Tongue (tissue), 2 donors: ENCODE data around the gene CACNG7. TPM values are rescaled to one million over a fixed set of nuclear protein-coding genes. Genes with fewer than 3 reads are reported as not detected.
"Not testable (repeated sequence)": the region's sequence is repeated elsewhere in the genome, so short reads cannot be mapped to it uniquely, and the experiment has no call there.

Source experiments
- DNase-seq: peaks from one replicate; pipeline ENCODE4 v3.0.0-alpha.2; 2015
- total RNA-seq: library from RNA; depleted of rRNA; stranded (reverse); fragments of >200 nt; gene quantifications from one replicate; pipeline ENCODE4 v1.2.3, GENCODE V29; 2014

Gene CACNG7
- total RNA-seq, 1 donor from 2014 or later, result not detected

- DNase-seq, result peak; percentile 31
Observed at GRCh38 chr19:53906211-53907192, 2.6 kb upstream of the CACNG7 start.

DNA sequence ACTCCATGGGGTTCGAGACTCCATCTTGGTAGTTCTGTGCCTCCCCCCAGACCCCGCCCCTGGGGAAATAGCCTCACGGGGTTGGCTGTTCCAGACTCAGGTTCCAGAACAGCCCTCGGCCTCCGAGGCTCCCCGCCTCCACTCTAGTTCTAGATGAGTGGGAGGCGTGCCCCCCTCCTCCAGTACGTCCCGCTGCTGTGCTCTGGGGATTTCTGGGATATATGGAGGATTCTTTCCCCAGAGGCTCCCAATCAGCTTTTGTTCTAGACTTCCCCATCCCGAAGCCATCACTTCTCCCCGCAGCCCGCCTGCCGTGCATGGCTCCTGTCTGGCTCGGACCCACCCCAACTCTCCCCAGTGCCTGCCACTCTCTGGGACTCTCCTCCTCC, 1.9 kb upstream of the CACNG7 start:
- no peak for DNase-seq

DNA sequence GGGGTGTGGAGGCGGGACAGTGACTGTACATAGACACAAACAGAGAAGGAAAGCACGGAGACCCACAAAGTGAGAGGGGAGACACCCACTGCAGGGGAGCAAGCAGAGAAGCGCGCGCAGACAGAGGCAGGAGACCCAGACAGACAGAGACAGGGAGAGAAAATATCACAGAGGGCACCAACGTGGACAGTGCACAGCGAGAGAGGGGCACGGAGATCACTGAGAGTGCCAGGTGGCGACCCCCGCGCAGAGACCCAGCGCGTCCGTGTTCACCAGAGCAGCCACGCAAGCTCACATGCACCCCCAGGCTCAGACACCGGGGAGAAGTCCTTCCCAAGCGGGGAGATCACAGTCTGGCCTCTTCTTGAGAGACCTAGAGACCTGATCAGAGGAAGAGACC, 1.4 kb upstream of the CACNG7 start:
- no peak for DNase-seq

DNA sequence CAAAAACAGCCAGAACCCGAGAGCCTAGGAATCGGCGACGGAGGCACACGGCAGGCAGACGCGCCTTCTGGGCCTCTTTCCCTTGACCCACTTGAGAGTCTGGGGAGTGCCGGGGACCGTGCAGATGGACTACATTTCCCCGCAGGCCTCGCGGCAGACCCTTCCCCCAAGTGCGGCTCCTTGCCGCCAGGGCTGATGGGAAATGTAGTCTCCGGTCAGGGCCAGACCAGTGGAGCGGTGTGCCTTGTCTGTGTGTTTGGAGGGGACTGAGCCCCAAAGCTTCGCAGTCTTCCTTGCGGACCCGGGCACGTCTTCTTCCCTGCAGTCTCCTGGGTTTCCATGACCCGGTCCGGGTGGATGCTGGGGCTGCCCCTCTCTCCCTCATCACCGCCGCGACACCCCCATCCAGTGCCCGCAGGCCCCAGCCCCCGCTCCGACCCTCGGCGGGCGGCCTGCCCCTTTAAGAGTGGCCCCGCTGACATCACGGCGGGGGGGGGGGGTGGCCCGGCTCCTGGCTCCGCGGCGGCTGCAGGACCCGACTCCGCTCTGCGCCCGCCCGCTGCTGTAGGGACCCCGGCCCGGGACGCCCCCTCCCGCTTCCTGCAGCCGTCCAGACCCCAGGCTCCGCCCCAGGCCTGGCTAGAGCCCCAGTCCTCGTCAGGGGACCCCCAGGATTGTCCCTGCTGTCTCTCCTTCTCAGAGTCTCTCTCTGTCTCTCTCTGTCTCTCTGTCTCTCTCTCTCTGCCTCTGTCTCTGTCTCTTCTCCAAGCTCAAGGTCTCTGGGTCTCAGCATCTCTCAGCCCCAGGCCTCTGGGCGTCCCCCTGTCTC, 758 bp upstream of the CACNG7 start:
- peak; percentile 57 for DNase-seq

DNA sequence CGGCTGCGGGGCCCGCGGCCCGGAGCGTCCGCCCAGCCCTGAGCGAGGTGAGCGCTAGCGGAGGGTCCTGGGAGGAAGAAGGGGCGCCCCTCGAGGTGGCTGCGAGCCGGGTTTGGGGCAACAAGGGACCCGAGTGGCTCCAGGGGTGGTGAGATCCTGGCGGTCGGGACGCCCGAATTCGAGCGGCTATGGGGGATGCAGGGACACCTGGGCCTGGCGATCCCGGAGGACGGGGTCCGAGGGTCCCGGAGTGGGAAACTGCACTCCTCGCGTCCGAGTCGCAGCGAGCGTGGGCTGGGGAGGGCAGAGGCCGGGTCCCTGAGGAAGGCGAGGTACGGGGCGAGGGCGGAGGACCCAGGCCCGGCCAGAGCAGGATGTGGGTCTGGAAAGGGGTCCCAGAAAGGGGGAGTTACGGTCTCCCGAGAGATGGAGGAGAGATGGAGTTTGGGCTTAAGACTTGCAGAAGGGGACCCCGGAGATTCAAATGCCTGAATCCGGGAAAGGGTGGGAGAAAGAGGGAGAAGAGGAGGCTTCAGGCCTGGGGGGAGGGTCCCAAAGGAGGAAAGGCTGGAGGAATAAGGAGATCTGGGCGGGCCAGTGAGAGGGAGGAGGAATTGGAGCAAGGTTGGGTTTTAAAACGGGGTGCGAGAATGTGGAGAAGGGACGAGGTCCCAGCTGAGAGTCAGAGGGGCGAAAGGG, 542 bp downstream of the CACNG7 start:
- no peak for DNase-seq

- no peak for DNase-seq
Observed at GRCh38 chr19:53910170-53910518, 1.1 kb downstream of the CACNG7 start.

DNA sequence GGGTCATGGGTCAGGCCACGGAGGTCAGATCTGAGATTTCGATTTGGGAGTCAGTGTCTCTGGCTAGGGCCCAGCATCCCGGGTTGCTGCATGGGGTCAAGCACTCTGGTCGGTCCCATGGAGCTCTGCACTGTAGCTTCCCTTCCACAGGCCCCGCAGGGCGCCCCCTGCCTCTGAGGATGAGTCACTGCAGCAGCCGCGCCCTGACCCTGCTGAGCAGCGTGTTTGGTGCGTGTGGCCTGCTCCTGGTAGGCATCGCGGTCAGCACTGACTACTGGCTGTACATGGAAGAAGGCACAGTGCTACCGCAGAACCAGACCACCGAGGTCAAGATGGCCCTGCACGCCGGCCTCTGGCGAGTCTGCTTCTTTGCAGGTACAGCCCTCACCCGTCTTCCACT, 3.6 kb downstream of the CACNG7 start:
- DNase-seq, result no peak

GRCh38 chr19:53915000-53915399, 5.9 kb downstream of the CACNG7 start:
- no peak for DNase-seq

GRCh38 chr19:53916004-53916403, 6.9 kb downstream of the CACNG7 start:
- DNase-seq, result no peak

GRCh38 chr19:53917356-53917755, 8.3 kb downstream of the CACNG7 start:
- DNase-seq, result no peak

DNA sequence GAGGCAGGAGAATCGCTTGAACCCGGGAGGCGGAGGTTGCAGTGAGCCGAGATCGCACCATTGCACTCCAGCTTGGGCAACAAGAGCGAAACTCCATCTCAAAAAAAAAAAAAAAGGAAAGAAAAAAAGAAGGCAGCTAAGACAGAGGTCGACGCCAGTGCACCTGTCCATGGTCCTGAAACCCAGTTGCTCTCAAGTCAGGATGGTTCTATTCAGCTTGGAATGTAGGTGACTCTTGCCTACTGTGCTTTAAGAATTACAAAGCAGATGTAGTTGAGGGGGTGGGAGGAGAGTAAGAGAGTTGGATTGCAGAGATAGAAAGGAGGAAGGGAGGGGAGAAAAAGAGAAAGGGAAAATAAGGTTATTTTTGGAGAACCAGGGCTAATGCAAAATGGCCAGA, 18.7 kb downstream of the CACNG7 start:
- DNase-seq, result peak; percentile 80

- no peak for DNase-seq
Observed at GRCh38 chr19:53936029-53936428, 27.0 kb downstream of the CACNG7 start.

DNA sequence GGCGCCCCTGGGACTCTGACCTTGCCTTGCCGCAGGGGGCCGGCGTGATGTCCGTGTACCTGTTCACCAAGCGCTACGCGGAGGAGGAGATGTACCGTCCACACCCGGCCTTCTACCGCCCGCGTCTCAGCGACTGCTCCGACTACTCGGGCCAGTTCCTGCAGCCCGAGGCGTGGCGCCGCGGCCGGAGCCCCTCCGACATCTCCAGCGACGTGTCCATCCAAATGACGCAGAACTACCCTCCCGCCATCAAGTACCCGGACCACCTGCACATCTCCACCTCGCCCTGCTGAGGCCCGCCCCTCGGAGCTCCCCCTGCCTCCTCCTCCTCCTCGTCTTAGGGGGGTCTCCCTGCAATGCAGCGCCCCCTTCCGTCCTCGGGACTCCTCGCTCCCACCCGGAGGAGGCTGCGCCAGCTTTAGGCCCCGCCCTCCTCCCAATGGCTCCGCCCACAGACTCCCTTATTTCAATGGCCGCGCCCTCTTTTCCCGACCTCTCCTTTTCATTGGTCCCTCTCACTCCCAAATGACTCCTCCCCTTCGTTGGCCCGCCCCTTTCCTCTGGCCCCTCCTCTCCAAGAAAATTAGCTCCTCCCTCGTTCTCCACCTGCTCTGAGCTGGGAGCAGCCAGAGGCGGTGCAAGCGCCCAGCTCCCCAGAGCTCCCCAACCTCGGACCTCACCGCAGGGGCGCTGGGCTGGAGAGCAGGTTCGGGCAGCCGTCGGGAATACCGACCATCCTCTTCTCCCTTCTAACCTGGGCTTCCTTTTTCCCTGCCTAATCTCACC, 33.1 kb downstream of the CACNG7 start:
- DNase-seq, result no peak

DNA sequence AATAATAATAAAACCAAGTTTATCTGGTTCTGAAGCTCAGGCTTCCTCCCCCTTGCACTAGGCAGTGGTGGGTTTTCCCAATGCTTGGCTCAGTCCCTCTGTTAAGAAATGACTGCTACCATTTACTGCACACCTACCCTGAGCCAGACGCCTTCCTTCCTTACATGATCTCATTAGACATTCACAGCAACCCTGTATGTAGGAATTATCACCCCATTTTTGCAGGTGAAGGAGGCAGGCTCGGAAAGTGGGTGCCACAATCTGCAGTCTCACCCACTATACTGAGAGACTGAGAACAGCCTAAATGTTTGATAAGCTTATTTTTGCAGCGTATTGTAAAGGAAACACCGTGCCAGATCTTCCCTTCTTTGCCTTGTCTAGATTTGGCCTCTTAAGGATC, 35.3 kb downstream of the CACNG7 start:
- DNase-seq, result no peak

DNA sequence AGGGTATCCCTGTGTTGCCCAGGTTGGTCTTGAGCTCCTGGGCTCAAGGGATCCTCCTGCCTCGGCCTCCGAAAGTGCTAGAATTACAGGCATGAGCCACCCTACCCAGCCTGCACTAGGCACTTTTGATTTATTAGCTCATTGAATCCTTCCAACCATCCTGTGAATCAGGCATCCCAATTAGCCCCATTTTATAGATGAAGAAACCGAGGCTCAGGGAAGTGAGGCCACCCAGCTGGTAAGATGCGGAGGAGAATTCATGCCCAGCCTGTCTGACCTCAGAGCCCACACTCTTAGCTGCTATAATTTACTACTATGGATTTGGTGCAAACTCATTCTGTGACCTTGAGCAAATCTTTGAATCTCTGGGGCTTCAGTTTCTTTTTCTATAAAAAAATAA, 35.9 kb downstream of the CACNG7 start:
- DNase-seq, result no peak

- no peak for DNase-seq
Observed at GRCh38 chr19:53945441-53945840, 36.4 kb downstream of the CACNG7 start.

DNA sequence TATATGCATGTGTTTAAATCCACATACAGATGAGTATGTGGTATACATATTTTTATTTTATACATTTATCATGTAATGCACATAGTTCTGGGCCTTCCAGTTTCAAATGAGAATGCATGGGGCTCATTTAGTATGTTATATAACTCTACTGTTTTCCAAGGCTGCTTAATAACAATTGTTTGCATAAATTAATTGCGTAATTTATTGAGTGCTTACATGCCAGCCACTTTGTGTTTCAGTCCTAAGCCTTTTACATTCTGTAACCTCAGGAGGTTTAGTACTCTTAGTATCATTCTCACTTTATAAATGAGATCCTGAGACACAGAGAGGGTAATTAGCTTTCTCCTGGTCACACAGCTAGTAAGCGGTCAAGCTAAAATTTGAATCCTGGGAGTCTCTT, 36.9 kb downstream of the CACNG7 start:
- DNase-seq, result no peak

DNA sequence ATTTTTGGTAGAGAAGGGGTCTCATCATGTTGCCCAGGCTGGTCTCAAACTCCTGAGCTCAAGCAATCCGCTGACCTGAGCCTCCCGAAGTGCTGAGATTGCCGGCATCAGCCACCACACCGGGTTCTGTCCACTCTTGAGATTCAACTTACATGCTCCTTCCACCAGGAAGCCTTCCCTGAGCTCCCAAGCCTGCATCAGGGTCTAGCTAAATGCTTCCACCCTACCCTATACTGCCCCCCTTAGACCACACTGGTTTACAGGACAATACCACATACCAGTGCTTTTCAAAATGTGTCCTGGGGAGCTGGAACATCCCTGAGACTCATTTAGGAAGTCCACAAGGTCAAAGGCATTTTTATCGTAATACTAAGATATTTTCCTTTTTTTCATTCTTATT, 38.5 kb downstream of the CACNG7 start:
- DNase-seq, result no peak

DNA sequence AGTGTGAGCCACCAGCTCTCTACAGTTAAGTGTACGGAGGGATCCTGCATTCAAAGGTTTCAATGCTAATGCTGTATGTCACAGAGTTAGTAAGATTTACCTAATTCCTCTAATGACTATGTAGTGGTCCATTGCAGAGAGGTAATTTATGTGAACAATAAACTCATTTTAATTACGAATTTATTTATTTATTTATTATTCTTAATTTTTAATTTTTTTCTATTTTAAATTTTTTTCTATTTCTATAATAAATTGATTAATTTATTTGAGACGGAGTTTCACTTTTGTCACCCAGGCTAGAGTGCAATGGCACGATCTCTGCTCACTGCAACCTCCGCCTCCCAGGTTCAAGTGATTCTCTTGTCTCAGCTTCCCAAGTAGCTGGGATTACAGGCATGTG, 39.5 kb downstream of the CACNG7 start:
- not testable (repeated sequence) for DNase-seq

- no peak for DNase-seq
Observed at GRCh38 chr19:53951436-53951835, 42.4 kb downstream of the CACNG7 start.

DNA sequence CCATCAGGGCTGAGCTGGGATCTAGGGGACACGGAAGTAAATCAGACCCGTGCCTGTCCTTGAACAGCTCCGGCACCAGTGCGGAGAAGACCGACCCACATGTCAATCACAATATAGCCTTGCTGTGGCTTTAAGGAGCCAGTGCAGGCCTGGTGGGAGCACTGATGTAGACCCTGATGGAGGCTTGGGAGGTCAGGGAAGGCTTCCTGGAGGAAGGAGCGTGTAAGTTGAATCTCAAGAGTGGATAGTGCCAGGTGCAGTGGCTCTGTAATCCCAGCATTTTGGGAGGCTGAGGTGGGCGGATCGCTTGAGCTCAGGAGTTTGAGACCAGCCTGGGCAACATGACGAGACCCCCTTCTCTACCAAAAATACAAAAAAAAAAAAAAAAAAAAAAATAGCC, 42.9 kb downstream of the CACNG7 start:
- DNase-seq, result no peak

- no peak for DNase-seq
Observed at GRCh38 chr19:53953383-53953782, 44.3 kb downstream of the CACNG7 start.
